HG03108 (cell line): ENCODE data around the gene HOXB1.
"Not testable (repeated sequence)": the region's sequence is repeated elsewhere in the genome, so short reads cannot be mapped to it uniquely, and the experiment has no call there.

Experiments
- ATAC-seq: cut with Tn5 transposase; IDR thresholded peaks from one replicate; pipeline ENCODE4 v1.9.1; 2021; ENCODE audit warnings: moderate library complexity; ENCODE audit not compliant: unreplicated experiment

The HOXB1 gene

DNA sequence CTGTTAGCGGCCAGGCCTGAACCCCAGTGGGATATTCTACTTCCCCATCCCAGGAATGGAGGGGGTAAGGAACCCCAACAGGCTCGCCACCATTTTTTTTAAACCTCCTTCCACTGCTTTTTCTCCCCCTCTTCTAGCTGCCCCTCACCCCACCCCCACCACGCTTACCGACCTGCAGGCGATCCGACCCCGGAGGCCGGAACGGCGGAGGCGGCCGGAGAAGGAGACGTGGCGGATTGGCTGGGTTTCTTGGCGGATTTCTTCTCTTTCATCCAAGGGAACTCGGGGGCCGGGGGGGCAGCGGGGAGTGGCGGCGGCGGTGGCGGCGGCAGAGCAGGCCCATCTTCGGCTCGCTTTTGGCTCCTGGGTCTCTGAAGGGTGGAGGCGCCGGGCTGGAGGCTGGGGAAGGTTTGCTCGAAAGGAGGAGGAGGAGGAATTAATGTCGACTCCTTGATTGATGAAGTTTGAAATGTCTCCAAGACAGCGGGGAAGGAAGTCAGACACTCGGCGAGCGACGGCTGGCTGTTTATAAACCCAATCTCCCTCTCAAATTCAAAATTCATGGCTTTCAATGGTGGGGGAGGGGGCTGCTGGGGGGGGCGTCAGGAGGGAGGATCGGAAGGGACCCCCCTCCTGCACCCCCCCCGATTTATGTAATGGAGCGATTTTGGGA is 13.7 kb upstream of the HOXB1 start:
- ATAC-seq: no peak

DNA sequence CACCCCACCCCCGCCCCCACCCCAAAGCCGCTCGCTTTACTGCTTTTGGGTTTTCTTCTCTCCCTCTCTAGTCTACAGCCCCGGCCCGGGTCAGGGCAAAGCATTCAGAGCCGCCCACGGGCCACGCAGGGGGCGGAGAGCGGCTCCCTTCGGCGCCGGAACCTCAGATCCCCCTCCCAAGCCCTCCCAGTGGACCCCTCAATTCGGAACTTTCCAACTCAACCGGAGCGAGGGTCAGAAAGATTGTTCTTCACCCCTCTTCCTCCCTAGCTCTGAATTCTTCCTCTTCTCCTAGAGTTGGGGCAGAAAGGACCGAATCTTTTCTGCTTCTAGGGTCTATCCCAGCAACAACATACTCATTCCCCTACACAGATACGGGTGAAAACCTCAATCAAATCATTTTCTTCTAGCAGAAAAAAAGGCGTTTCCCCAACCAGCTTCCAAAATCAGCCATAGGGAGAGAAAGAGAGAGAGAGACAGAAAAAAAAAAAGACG is 13.1 kb upstream of the HOXB1 start:
- no peak for ATAC-seq

DNA sequence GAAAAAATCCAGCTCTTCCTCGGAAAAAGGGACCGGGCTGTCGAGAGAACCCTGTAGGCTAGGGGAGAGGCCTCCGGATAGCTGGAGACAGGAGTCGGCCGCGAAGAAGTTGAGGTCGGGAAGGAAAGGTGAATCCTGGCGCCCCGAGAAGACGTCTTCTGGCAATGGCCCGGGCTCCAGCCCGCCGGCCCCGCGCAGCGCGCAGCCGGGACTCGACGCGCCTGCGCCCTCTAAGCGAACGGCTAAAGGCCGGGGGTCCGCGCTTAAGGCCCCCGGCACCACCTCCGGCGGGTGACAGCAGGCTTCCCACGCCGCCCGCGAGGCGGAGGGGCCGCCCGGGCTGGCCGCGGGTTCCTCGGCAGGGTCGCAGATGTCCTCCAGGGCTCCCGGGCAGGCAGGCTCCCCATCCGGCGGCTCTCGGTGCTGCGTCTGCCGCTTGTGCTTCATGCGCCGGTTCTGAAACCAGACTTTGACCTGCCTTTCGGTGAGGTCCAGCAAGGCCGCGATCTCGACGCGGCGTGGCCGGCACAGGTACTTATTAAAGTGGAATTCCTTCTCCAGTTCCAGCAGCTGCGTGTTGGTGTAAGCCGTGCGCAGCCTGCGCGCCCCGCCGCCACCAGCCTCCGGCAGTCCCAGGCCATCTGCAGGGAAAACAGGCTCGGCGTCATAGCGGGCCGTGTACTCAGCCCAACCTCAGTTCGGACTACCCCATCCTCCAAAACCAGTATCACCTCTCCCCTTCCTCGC is 12.5 kb upstream of the HOXB1 start:
- ATAC-seq: peak; percentile 60

DNA sequence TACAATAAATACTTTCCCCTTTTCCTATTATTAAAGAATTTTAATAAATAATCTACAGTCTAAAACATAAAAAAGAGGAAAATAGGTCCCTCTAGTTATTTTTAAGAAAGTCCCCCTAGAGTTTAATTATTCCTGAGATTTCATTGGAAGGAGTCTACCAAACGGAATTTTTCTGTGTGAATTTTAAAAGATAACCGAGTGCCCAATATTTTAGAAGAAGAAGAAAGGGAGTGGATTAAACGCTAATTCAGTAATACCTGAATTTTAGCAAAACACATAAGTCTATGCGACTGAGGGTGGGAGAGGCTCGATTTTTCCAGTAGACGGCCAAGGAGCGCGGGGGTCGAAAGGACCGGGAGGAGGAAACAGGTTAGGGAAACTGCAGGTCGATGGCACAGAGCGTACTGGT is 11.9 kb upstream of the HOXB1 start:
- no peak for ATAC-seq

DNA sequence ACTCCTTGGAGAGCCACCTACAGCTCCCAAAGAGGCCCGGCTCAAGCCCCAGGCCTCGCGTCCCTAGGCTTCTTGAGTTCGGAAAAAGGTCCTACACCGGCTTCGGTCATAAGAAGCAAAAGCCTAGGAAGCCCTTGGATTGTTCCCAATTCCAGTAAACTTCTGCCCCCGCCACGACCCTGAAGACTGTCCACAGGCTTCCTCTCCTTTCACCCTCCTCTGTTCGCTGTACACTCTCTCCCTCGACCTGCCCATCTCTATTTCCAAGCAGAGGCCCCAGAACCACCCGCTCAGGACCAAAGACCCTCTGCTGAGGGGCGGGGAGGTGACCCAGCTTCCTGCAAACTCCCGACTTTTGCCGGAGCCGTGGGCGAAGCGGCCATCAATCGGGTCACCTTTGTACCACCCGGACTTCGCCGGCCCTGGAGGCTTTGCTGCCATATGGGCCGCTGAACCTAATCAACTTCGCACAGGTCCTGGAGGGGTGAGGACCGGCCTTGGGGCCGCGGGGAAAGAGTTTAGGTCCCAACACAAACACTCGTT is 11.4 kb upstream of the HOXB1 start:
- ATAC-seq: no peak

DNA sequence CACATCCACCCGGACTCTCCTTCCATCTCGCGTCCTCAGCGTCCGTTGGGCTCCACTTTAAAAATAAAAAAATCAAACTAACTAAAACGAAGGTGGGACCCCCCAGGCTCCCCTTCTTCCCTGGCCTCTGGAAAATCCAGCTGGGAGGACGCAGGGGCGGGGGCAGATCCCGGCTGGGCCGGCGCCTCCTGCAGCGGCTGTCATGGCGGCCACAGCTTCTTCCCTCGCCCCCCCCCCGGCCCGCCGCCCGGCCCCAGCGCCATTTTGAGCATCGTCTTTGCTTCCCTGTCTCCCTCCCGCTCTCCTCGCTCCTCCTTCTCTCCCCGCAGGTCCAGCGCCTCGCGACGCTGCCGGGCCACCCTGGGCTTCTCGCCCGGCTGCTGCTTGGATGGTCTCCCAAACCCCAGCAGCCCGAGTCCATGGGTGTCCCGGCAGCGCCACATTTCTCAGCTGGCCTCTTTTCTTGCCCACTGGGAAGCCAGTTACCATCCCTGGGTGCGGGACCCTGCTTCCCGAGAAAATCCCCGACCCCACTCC is 10.8 kb upstream of the HOXB1 start:
- no peak for ATAC-seq

DNA sequence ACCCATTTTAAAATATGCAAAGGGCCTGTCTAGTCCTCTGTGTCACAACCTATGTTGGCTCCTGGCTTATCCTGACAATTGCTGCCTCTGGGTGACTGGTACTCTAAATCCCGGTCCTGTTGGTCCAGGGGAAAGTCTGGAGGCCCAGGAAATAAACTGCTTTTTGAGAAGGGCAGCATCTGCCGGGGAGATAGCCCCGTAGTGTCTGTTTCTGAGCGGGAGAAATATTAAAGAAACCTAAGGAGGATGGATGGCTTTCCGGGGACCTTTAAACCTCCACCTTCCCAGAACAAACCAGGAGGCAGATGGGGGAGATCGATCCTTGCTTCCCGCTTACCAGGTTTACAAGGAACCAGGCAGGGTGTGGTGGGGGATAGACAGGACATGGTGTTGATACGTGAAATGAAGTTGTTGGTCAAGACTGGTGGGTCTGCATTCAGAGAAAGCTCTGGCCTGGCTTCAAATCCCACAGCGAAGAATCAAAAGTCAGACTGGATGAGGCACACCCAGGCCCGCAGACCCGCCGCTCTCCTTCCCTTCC is 10.3 kb upstream of the HOXB1 start:
- no peak for ATAC-seq

DNA sequence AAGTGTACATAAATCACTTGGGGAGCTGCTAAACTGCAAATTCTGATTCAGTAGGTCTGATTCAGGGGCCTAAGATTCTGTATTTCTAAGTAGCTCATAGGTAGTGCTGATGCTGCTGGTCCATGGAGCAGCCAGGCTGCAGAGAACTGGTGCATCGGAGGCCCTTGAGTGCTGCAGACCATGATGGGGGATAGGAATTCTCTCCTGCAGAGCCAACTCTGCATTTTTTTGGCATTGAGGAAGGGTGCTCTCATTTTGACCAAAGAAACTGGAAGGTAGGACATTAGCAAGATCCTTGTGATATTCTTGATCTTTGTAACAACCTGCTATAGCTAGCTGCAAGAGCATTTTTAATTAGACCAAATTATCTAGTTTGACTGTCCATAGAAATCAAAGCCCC is 9.4 kb upstream of the HOXB1 start:
- no peak for ATAC-seq

DNA sequence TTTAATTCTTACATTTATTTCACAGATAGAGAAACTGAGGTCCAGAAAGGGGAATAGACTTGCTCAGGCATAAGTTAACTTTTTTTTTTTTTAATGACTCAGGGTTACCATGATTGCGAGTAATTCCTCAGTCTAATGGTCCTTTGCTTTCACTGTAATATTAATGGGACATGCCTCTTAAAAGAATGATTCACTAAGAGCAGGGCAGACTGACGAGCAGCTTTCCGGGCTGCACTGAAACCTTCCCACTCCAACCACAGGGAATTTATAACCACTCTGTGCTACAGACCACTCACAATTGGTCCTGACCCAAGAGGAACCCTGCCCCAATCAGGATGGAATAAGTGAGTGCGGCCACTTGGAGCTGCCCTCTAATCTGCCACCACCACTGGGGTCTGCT is 8.4 kb upstream of the HOXB1 start:
- no peak for ATAC-seq

DNA sequence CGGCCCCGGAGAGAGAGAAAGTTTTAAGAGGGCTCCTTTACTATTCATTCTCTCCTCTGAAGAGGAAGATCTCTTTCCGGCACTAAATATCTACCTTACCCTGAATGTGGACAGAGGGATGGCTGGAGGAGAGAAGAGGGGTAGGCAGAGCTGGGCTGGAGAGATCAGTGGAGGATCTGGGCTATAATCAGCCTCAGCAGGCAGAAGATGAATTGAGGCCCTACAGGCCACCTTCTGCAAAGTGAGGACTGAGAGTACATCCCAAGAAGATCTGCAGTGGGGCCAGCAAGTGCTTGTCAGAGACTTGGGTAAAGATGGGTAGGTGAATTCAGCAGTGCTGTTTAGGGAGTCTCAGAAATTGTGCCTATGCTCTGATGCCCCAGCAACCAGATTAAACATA is 6.5 kb upstream of the HOXB1 start:
- no peak for ATAC-seq

DNA sequence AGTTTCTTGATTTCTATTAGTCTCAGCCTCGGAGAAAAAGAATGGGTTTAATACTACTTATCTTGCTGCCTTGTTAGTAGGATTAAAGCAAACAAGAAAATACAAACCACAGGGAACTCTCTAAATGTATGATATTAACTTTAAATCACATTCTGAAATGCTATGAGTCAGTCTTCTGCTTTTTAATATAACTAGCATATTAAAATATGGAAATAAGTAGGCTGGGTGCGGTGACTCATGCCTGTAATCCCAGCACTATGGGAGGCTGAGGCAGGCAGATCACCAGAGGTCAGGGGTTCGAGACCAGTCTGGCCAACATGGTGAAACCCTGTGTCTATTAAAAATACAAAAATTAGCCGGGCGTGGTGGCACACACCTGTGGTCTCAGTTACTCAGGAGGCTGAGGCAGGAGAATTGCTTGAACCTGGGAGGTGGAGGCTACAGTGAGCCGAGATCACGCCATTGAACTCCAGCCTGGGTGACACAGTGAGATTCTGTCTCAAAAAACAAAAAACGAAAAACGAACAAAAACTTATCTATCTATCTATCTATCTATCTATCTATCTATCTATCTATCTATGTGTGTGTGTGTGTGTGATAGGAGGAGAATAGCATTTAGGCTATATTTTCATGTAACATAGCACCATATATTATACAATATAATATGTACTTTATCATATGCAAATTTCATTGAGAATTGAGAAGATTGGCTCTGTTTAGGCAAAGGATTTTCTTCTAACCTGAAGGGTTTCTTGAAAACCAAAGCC is 5.2 kb upstream of the HOXB1 start:
- ATAC-seq: not testable (repeated sequence)

DNA sequence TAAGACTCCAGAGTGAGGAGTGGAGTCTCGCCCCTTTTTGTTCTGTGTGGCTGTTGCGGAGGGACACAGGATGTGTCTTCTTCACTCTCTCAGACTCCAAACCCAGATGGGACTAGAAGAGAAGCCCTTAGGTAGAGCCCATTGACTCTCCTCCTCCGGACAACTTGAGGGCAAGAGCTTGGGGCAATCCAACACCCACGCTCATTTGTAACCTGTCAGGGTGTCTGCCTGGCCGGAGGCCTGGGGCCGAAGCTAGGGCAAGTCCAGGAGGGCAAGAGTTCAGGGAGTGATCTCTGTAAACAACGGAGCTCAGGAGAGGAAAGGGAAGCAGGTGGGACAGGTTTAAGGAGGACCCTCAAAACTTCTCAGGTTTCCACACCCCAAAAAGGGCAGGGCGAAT is 1.4 kb upstream of the HOXB1 start:
- no peak for ATAC-seq

DNA sequence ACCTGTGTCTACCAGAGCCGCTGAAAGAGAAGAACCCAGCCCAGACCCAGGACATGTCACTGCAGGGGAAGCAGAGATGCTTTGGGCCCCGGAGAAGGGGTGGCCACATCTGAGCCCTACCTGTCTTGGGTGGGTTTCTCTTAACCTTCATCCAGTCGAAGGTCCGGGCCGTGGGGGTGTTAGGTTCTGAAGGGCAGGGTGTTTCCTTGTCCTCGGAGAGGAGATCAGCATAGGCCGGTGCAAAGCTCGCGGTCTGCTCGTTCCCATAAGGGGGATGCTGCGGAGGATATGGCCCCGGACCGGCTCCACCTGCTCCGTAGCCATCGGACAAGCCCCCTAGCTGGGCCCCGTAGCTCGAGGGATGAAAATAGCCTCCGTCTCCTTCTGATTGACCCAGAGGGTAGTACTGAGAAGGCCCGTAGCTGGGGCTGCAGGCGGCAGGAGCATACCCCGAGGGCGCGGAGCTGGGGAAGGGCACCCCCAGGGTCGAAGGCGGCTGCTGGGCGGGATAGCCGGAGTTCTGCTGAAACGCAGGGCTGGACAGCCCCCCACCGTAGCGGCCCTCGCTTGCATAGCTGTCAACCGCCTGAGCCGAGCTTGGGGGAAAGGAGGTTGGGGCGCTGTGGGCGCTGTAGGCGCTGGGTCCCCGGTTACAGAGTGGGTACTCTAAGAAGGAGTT is 464 bp downstream of the HOXB1 start:
- ATAC-seq: no peak

DNA sequence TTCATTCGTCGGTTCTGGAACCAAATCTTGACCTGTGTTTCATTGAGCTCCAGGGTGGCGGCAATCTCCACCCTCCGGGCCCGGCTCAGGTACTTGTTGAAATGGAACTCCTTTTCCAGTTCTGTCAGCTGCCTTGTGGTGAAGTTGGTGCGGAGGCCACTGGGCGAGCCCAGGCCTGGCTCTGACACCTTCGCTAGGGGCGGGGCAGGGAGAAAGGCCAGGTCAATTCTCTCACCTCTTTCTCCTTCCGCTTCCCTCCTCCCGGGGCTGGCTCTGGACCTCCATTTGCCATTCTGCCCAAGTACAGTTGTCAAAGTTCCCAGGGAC is 1.2 kb downstream of the HOXB1 start:
- no peak for ATAC-seq

DNA sequence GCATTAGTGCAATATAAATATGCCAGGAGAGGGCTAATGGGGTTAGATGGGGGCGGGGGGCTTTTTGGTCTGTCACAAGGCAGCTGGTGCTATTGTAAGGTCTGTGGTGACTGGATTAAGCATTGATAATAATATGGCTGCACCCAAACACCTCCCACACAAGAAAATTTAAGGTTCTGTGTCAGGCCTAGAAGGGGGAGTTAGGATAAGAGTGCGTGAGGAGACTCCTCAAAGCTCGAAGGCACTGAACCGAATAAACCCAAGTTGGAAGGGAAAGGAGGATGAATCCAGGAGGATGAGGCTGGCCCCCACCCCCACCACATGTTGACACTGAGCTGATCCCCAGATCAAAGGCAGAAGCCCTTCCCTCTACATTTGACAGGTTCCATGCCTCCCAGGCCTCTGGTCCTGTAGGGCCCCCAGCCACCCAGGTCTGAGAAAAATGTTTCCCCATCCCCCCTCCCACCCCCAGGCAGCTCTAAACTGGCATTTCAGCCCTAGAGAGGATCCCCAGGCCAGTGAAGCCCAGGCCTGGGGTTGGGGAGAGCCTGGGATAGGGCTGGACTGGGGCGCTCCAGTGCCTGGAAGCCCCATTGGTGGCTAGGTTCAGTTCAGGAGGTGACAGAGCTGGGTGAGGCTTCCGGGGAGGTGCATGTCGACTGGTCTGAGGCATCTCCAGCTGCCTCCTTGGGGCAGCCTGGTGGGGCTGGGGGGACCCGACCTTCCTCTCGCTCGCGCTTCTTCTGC is 1.7 kb downstream of the HOXB1 start:
- ATAC-seq: no peak

DNA sequence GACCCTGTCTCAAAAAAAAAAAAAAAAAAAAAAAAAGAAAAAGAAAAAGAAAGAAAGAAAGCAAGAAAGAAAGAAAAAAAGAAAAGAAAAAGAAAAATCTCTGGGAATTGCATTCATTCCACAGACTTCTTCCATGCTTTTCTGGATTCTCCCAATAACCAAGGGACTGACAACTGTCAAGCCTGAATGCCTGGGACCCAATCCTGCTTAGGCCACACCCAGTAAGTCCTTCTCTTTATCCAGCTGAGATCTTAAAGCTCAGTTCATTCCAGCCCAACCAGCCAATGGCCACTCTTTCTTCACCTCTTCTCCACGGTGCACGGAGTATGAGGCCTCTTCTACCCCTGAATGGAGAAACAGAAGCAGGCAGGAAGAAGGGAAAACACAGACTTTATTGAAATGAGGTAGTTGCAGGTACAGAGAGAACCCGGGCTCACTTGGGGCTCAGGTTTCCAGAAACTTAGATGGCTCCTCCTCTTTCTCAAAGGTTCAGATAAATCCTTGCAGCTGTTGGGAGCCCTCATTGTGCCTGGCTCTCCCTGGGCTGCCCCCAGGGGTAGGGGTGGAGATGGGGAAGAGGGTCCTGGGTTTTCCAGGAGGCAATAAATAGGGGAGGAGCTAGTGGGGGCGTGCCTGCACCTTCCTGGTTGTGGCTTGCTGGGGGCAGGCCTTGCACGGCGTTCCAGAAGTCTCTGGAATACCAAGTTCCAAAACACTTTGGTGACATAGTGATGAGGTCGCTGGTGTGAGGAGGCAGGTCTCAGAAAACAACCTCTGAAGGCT is 2.5 kb downstream of the HOXB1 start:
- no peak for ATAC-seq

DNA sequence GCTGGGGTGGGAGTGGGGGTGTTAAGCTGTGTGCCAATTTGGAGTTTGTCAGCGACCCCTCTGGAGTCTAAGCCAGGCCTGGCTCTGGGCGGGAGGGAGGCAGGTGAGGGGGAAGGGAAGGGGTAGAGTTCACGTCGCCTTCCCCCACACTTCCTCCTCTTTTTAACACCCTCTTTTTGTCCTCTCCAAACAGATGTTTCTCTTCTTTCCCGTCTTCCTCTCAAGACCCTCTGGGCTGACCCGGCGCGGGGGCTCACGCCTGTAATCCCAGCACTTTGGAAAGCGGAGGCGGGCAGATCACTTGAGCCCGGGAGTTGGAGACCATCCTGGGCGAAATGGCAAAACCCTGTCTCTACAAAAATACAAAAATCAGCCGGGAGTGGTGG is 3.3 kb downstream of the HOXB1 start:
- ATAC-seq: no peak

DNA sequence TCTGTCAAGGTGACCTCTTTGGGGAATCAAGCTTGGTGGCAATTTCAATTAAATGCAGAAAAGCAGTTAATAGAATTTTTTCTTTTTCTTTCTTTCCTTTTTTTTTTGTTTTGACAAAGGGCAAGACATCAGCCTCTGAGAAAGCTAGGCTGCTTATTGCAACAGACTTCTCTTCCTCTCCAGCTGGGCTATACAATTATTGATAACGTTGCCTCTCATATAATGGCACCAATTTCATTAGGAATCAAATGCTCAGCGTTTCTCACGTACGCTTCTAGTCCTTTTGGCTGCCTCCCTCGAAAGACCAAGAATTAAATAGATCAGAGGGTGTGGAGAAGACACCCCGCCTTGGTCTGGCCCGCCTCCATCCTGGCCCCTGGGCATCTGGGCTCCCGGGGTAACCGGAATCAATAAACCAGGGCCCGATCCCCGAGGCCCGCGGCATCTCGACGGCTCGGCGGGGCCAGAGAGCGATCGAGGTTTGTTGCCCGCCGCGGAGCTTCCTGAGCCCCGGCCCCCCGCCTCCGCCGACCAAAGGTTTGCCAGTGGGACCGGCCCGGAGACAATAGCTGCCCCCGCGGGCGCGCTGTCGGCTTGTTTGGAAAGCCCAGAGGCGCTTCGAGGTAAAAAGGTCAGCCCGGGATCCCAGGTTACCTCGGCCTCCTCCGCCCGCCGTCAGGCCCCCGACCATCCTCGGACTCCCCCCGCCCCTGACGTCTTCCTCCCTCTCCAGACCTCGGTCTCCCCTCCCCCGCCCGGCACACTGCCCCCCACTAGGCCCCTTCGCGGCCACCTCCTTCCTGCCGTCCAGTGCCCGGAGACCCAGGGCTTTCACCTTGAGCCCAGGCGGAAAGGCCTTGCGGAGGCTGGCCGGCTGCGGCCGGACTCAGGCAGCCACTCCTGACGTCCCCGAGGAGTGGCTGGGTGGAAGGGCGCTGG is 3.9 kb downstream of the HOXB1 start:
- no peak for ATAC-seq
